ENCODE measurements around the gene CYB561D1. TPM values are rescaled to one million over a fixed set of nuclear protein-coding genes. Genes with fewer than 3 reads are reported as not detected.

CYB561D1 gene
- total RNA-seq, 5 donors from 2014 or later (not counting 1 experiment from before 2014, with no cell fraction given): 23.6 to 42.6 (median 39.5) TPM

GRCh38 chr1:109499661-109500536 lies 6.0 kb downstream of the CYB561D1 start:
- peaks cover 9% of the 10 kb centered on the region for H3K36me3 Mint-ChIP-seq
- Histone ChIP-seq H3K4me1 (ENCODE audit: control insufficient read depth in 1 of 2, extremely low read depth in 1 of 2, insufficient read depth in 2 of 2, low read length in 2 of 2) (peaks cover 65 to 98% of the 10 kb centered on the region in 2 experiments), H3K4me3 (ENCODE audit: control insufficient read depth in 1 of 2, extremely low read depth in 1 of 2, low read length in 1 of 2) (no peak overlapping the region)

GRCh38 chr1:109500941-109501381 lies 7.1 kb downstream of the CYB561D1 start:
- peaks cover 8% of the 10 kb centered on the region for H3K36me3 Mint-ChIP-seq
- WGBS (ENCODE audit: insufficient coverage): 14% methylated on average over 2 of the region's 5 CpGs
- Histone ChIP-seq H3K9me3 (no peaks in the 10 kb centered on the region), H3K36me3 (ENCODE audit: control insufficient read depth in 2 of 2, extremely low read depth in 1 of 2, insufficient read depth in 1 of 2, low read length in 1 of 2) (peaks cover 0 to 34% of the 10 kb centered on the region in 2 donors), H3K4me1 (ENCODE audit: control insufficient read depth in 1 of 2, extremely low read depth in 1 of 2, insufficient read depth in 2 of 2, low read length in 2 of 2) (peaks cover 68 to 98% of the 10 kb centered on the region in 2 experiments), H3K27ac (ENCODE audit: low read length) (peak overlapping the region; percentile 81), H3K27me3 (replicated peaks in 1 of 2; ENCODE audit: control insufficient read depth in 2 of 2, extremely low read depth in 1 of 2, insufficient read depth in 2 of 2, low read length in 1 of 2) (no peaks in the 10 kb centered on the region), H3K4me3 (ENCODE audit: control insufficient read depth in 1 of 2, extremely low read depth in 1 of 2, low read length in 1 of 2) (peak overlapping the region in 1 of 2 donors; percentile 33)
- no peaks in the 10 kb centered on the region for H3K9me3 Mint-ChIP-seq
- H3K4me1 Mint-ChIP-seq: peaks cover 91 to 92% (median 92%) of the 10 kb centered on the region in 3 donors
- peak overlapping the region; percentile 93 to 97 for H3K27ac Mint-ChIP-seq
- no peak for ATAC-seq (replicated peaks in 1 of 4)
- POLR2A ChIA-PET: no interaction called here
- H3K4me3 Mint-ChIP-seq: peak overlapping the region in 1 of 3 donors; percentile 96
- H3K27me3 Mint-ChIP-seq: no peaks in the 10 kb centered on the region
- no peak for DNase-seq
- CTCF ChIA-PET: interaction anchor here (1.5 to 17.4 kb wide), 4 partner anchors 9 to 32 kb away, joined by 8 to 375 read pairs (median 152); no protein-coding TSS in a partner anchor

More at GRCh38 chr1:109499661-109500536, 6.0 kb downstream of the CYB561D1 start:
- ATAC-seq (replicated peaks in 1 of 4) (peak in 1 of 4 experiments; percentile 14), DNase-seq (peak; percentile 19 to 78 (median 54))
- Histone ChIP-seq H3K36me3 (ENCODE audit: control insufficient read depth in 2 of 2, extremely low read depth in 1 of 2, insufficient read depth in 1 of 2, low read length in 1 of 2) (peaks cover 0 to 43% of the 10 kb centered on the region in 2 donors), H3K27me3 (replicated peaks in 1 of 2; ENCODE audit: control insufficient read depth in 2 of 2, extremely low read depth in 1 of 2, insufficient read depth in 2 of 2, low read length in 1 of 2) (no peaks in the 10 kb centered on the region), H3K27ac (ENCODE audit: low read length) (peak overlapping the region; percentile 81), H3K9me3 (no peaks in the 10 kb centered on the region)
- Mint-ChIP-seq H3K9me3 (no peaks in the 10 kb centered on the region), H3K27me3 (no peaks in the 10 kb centered on the region), H3K4me1 (peaks cover 91 to 92% (median 92%) of the 10 kb centered on the region in 3 donors), H3K4me3 (peak overlapping the region; percentile 28 to 96 (median 34)), H3K27ac (peak overlapping the region; percentile 93 to 97)
- ChIA-PET POLR2A (no interaction called here), CTCF (interaction anchor here (0.6 to 17.4 kb wide), 10 partner anchors 8 to 520 kb away, joined by 3 to 375 read pairs (median 4); no protein-coding TSS in a partner anchor)
- 40% methylated on average over 1 of the region's 4 CpGs for WGBS (ENCODE audit: insufficient coverage)

GRCh38 chr1:109501644-109502363 lies 7.9 kb downstream of the CYB561D1 start:
- POLR2A ChIA-PET: interaction anchor here (0.6 to 1.4 kb wide), 3 partner anchors 11 to 47 kb away, joined by 3 read pairs; partner anchors contain the start of gene GNAI3 (in 1 of the 2)
- Mint-ChIP-seq H3K27me3 (no peaks in the 10 kb centered on the region), H3K9me3 (no peaks in the 10 kb centered on the region), H3K4me1 (peaks cover 91 to 92% (median 91%) of the 10 kb centered on the region in 3 donors), H3K27ac (peak overlapping the region; percentile 93 to 97), H3K36me3 (peaks cover 5% of the 10 kb centered on the region), H3K4me3 (peak overlapping the region; percentile 75 to 96 (median 85))
- H3K9me3 ChIP-seq: no peaks in the 10 kb centered on the region
- WGBS (ENCODE audit: insufficient coverage): 18% methylated on average over 3 of the region's 5 CpGs
- H3K36me3 ChIP-seq (ENCODE audit: control insufficient read depth in 2 of 2, extremely low read depth in 1 of 2, insufficient read depth in 1 of 2, low read length in 1 of 2): peaks cover 0 to 25% of the 10 kb centered on the region in 2 donors
- ATAC-seq (replicated peaks in 1 of 4) (peak; percentile 7 to 19 (median 14)), DNase-seq (no peak)
- peak overlapping the region; percentile 16 to 33 for H3K4me3 ChIP-seq (ENCODE audit: control insufficient read depth in 1 of 2, extremely low read depth in 1 of 2, low read length in 1 of 2)
- peak overlapping the region; percentile 81 for H3K27ac ChIP-seq (ENCODE audit: low read length)
- CTCF ChIA-PET: interaction anchor here (0.6 to 17.4 kb wide), 8 partner anchors 9 to 707 kb away, joined by 3 to 375 read pairs (median 7); partner anchors contain the start of genes AHCYL1 (in 1 of the 2) and CYB561D1 (in 1 of the 2)
- no peaks in the 10 kb centered on the region for H3K27me3 ChIP-seq (replicated peaks in 1 of 2; ENCODE audit: control insufficient read depth in 2 of 2, extremely low read depth in 1 of 2, insufficient read depth in 2 of 2, low read length in 1 of 2)
- H3K4me1 ChIP-seq (ENCODE audit: control insufficient read depth in 1 of 2, extremely low read depth in 1 of 2, insufficient read depth in 2 of 2, low read length in 2 of 2): peaks cover 65 to 98% of the 10 kb centered on the region in 2 experiments

- H3K4me3 ChIP-seq (ENCODE audit: control insufficient read depth in 1 of 2, extremely low read depth in 1 of 2, low read length in 1 of 2): peak overlapping the region; percentile 33 to 46
- H3K27ac ChIP-seq (ENCODE audit: low read length): peak overlapping the region; percentile 81
- peak overlapping the region; percentile 93 to 97 for H3K27ac Mint-ChIP-seq
- peaks cover 9% of the 10 kb centered on the region for H3K36me3 Mint-ChIP-seq
- ATAC-seq (replicated peaks in 1 of 4) (peak; percentile 86 to 91 (median 88)), DNase-seq (peak in 33 of 35 experiments; percentile 41 to 88 (median 65))
- ChIA-PET POLR2A (interaction anchor here (0.6 to 1.4 kb wide), 5 partner anchors 11 to 46 kb away, joined by 3 read pairs; partner anchors contain the start of gene GNAI3 (in 1 of the 2)), CTCF (interaction anchor here (0.6 to 17.4 kb wide), 9 partner anchors 10 to 707 kb away, joined by 3 to 375 read pairs (median 6); partner anchors contain the start of genes AHCYL1 (in 1 of the 2), CYB561D1 (in 1 of the 2) and GNAI3 (in 1 of the 2))
- no CpG with 5 or more reads among the region's 3 CpGs for WGBS (ENCODE audit: insufficient coverage)
- H3K4me1 Mint-ChIP-seq: peaks cover 91 to 95% (median 94%) of the 10 kb centered on the region in 3 donors
- no peaks in the 10 kb centered on the region for H3K27me3 ChIP-seq (replicated peaks in 1 of 2; ENCODE audit: control insufficient read depth in 2 of 2, extremely low read depth in 1 of 2, insufficient read depth in 2 of 2, low read length in 1 of 2)
- no peaks in the 10 kb centered on the region for H3K9me3 Mint-ChIP-seq
- peaks cover 0 to 22% of the 10 kb centered on the region in 2 donors for H3K36me3 ChIP-seq (ENCODE audit: control insufficient read depth in 2 of 2, extremely low read depth in 1 of 2, insufficient read depth in 1 of 2, low read length in 1 of 2)
- no peaks in the 10 kb centered on the region for H3K27me3 Mint-ChIP-seq
- peaks cover 63 to 98% of the 10 kb centered on the region in 2 experiments for H3K4me1 ChIP-seq (ENCODE audit: control insufficient read depth in 1 of 2, extremely low read depth in 1 of 2, insufficient read depth in 2 of 2, low read length in 2 of 2)
- H3K9me3 ChIP-seq: no peaks in the 10 kb centered on the region
- H3K4me3 Mint-ChIP-seq: peak overlapping the region; percentile 75 to 96 (median 85)
Observed at GRCh38 chr1:109502364-109502851, 8.5 kb downstream of the CYB561D1 start.

- WGBS (ENCODE audit: insufficient coverage): 39% methylated on average over 2 of the region's 5 CpGs
Observed at GRCh38 chr1:109503935-109504334, 10.0 kb downstream of the CYB561D1 start.

More at GRCh38 chr1:109503935-109504334, 10.0 kb downstream of the CYB561D1 start:
- peaks cover 16% of the 10 kb centered on the region for H3K36me3 Mint-ChIP-seq
- Histone ChIP-seq H3K27me3 (replicated peaks in 1 of 2; ENCODE audit: control insufficient read depth in 2 of 2, extremely low read depth in 1 of 2, insufficient read depth in 2 of 2, low read length in 1 of 2) (no peaks in the 10 kb centered on the region), H3K4me3 (ENCODE audit: control insufficient read depth in 1 of 2, extremely low read depth in 1 of 2, low read length in 1 of 2) (peak overlapping the region; percentile 31 to 55), H3K36me3 (ENCODE audit: control insufficient read depth in 2 of 2, extremely low read depth in 1 of 2, insufficient read depth in 1 of 2, low read length in 1 of 2) (peaks cover 0 to 19% of the 10 kb centered on the region in 2 donors), H3K27ac (ENCODE audit: low read length) (peak overlapping the region; percentile 66), H3K4me1 (ENCODE audit: control insufficient read depth in 1 of 2, extremely low read depth in 1 of 2, insufficient read depth in 2 of 2, low read length in 2 of 2) (peaks cover 52 to 98% of the 10 kb centered on the region in 2 experiments), H3K9me3 (no peaks in the 10 kb centered on the region)
- ATAC-seq (replicated peaks in 1 of 4) (no peak), DNase-seq (peak in 1 of 35 experiments; percentile 37)
- peak overlapping the region; percentile 95 to 97 for H3K27ac Mint-ChIP-seq
- POLR2A ChIA-PET: interaction anchor here in 1 of 2 donors (0.7 to 1.0 kb wide), 2 partner anchors 16 to 106 kb away, joined by 3 read pairs; no protein-coding TSS in a partner anchor
- CTCF ChIA-PET: interaction anchor here (3.0 to 17.4 kb wide), 3 partner anchors 11 to 29 kb away, joined by 21 to 375 read pairs (median 80); partner anchors contain the start of gene CYB561D1 (in 1 of the 2)
- H3K4me3 Mint-ChIP-seq: peak overlapping the region; percentile 75 to 96 (median 85)
- H3K9me3 Mint-ChIP-seq: no peaks in the 10 kb centered on the region
- H3K4me1 Mint-ChIP-seq: peaks cover 92 to 97% (median 94%) of the 10 kb centered on the region in 3 donors
- no peaks in the 10 kb centered on the region for H3K27me3 Mint-ChIP-seq

Data from T-cell (primary cell).